Measurements from ENCODE around the gene ATP10D.

ATP10D gene

DNA sequence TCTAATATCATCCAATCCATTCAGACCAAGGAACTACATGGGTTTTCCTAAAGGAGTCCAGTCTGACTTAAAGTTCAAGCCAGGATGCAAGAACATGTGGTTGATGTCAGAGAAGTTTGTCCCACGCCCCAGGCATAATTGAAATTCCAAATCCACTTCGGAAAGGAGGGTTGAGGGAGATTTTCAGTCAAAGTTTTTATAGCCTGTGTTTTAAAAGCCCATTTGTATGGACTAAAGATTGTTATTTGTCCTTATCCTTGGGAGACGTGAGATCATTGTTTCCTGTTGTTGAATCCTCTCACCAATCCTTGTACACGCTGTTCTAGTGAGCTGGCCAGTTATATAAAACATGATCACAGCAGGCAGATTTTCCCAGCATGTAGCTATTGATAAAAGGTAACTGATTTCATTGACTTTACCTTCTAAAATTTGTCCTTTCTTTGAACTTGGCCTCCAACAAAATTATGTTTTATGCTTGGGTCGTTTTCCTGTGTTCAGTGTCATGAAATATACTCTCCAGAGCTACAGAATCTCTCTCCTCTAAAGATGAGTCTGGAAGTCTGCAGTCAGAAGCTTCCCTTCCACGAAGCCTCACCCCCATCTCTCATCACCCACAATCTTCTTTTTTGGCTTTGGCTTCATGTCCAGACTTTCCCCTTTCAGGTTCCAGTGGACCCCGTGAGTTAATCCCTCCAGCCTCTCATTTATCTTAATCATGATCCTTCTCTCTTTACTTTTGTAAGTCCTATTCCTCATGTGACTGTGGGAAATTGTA lies 92.9 kb downstream of the ATP10D start:
- no peak for ATAC-seq (replicated peaks; ENCODE audit: extremely low read depth, poor library complexity, severe bottlenecking)
- H3K4me1 Mint-ChIP-seq: no peaks in the 10 kb centered on the region
- no peak overlapping the region for H3K27ac Mint-ChIP-seq (ENCODE audit: low read depth)
- H3K27me3 Mint-ChIP-seq: no peaks in the 10 kb centered on the region
- peaks cover 6% of the 10 kb centered on the region for H3K36me3 Mint-ChIP-seq (ENCODE audit: insufficient read depth)
- H3K9me3 Mint-ChIP-seq: no peaks in the 10 kb centered on the region
- no peak overlapping the region for H3K4me3 Mint-ChIP-seq
- no peak for DNase-seq (ENCODE audit: low spot score in 2 of 2)

- DNase-seq (ENCODE audit: low spot score in 2 of 2) (no peak), ATAC-seq (replicated peaks; ENCODE audit: extremely low read depth, poor library complexity, severe bottlenecking) (no peak)
- no peaks in the 10 kb centered on the region for H3K27me3 Mint-ChIP-seq
- no peaks in the 10 kb centered on the region for H3K4me1 Mint-ChIP-seq
- H3K4me3 Mint-ChIP-seq: no peak overlapping the region
- no peaks in the 10 kb centered on the region for H3K9me3 Mint-ChIP-seq
- H3K27ac Mint-ChIP-seq (ENCODE audit: low read depth): no peak overlapping the region
- peaks cover 6% of the 10 kb centered on the region for H3K36me3 Mint-ChIP-seq (ENCODE audit: insufficient read depth)
Observed at GRCh38 chr4:47579235-47579634, 94.2 kb downstream of the ATP10D start.

DNA sequence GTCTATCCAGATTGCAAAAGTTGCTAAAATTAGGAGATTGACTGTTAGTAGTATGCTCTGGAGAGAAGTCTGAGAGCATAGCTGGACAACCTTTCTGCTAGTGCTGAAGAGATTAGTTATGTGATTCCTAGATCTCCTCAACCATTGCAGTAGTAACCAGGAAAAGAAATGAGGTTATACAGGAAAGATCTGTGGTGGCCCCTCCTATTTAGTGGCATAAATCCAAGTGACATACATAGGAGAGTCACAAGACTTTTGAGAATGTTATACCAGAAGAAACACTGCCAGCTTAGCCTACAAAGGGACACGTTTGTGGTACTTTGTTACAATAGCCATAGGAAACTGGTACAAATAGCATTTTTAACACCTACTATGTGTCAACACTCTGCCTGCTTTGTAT lies 105.2 kb downstream of the ATP10D start:
- Mint-ChIP-seq H3K27ac (ENCODE audit: low read depth) (no peak overlapping the region), H3K36me3 (ENCODE audit: insufficient read depth) (peaks cover 15% of the 10 kb centered on the region), H3K4me3 (no peak overlapping the region), H3K4me1 (no peaks in the 10 kb centered on the region), H3K27me3 (no peaks in the 10 kb centered on the region), H3K9me3 (no peaks in the 10 kb centered on the region)
- ATAC-seq (replicated peaks; ENCODE audit: extremely low read depth, poor library complexity, severe bottlenecking) (no peak), DNase-seq (ENCODE audit: low spot score in 2 of 2) (no peak)

DNA sequence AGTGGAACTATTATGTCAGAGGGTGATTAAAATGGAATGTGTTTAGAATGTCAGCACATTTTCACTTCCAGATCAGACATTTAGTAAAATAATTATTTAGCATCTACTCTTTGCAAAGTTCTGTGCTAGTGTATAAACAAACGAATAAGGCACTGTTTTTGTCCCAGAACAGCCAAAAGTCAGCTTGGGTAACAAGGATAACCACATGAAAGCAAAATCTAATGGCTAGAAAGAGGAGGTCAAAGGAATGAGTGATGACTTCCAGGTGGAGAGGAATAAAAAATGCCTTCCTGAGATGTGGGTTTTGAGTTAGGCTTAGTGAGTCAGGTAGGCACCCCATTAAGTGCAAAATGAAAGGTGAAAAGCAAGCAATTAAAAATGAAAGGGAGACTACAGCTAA lies 112.6 kb downstream of the ATP10D start:
- Mint-ChIP-seq H3K4me1 (no peaks in the 10 kb centered on the region), H3K9me3 (no peaks in the 10 kb centered on the region), H3K4me3 (no peak overlapping the region), H3K27me3 (no peaks in the 10 kb centered on the region), H3K27ac (ENCODE audit: low read depth) (no peak overlapping the region), H3K36me3 (ENCODE audit: insufficient read depth) (peaks cover 2% of the 10 kb centered on the region)
- DNase-seq (ENCODE audit: low spot score in 2 of 2) (no peak), ATAC-seq (replicated peaks; ENCODE audit: extremely low read depth, poor library complexity, severe bottlenecking) (no peak)

GRCh38 chr4:47598320-47598719 lies 113.2 kb downstream of the ATP10D start:
- Mint-ChIP-seq H3K4me1 (no peaks in the 10 kb centered on the region), H3K9me3 (no peaks in the 10 kb centered on the region), H3K36me3 (ENCODE audit: insufficient read depth) (peaks cover 2% of the 10 kb centered on the region), H3K27me3 (no peaks in the 10 kb centered on the region), H3K4me3 (no peak overlapping the region), H3K27ac (ENCODE audit: low read depth) (no peak overlapping the region)
- ATAC-seq (replicated peaks; ENCODE audit: extremely low read depth, poor library complexity, severe bottlenecking): no peak
- DNase-seq (ENCODE audit: low spot score in 2 of 2): no peak

DNA sequence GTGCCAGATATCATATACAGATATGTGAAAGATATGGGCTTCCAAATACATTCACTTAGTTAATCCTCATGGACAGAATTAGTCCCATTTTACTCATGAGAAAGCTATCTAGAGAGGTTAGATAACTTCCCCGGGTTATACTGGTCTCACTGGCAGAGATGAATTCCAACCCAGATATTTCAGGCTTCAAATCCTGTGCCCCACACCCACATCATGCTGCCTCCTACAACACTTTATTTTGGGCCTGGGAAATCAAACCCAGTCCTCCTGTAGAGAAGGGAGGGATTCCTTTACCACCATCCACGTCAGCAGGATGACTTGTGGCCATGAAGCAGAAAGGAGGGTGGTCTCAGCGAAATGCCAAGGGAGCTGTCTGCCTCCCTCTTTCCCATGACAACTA lies 113.8 kb downstream of the ATP10D start:
- no peak for DNase-seq (ENCODE audit: low spot score in 2 of 2)
- ATAC-seq (replicated peaks; ENCODE audit: extremely low read depth, poor library complexity, severe bottlenecking): no peak
- no peaks in the 10 kb centered on the region for H3K9me3 Mint-ChIP-seq
- no peak overlapping the region for H3K27ac Mint-ChIP-seq (ENCODE audit: low read depth)
- no peaks in the 10 kb centered on the region for H3K27me3 Mint-ChIP-seq
- H3K4me1 Mint-ChIP-seq: no peaks in the 10 kb centered on the region
- no peaks in the 10 kb centered on the region for H3K36me3 Mint-ChIP-seq (ENCODE audit: insufficient read depth)
- H3K4me3 Mint-ChIP-seq: no peak overlapping the region

- no peaks in the 10 kb centered on the region for H3K4me1 Mint-ChIP-seq
- H3K4me3 Mint-ChIP-seq: no peak overlapping the region
- DNase-seq (ENCODE audit: low spot score in 2 of 2) (no peak), ATAC-seq (replicated peaks; ENCODE audit: extremely low read depth, poor library complexity, severe bottlenecking) (no peak)
- H3K9me3 Mint-ChIP-seq: no peaks in the 10 kb centered on the region
- no peak overlapping the region for H3K27ac Mint-ChIP-seq (ENCODE audit: low read depth)
- no peaks in the 10 kb centered on the region for H3K36me3 Mint-ChIP-seq (ENCODE audit: insufficient read depth)
- H3K27me3 Mint-ChIP-seq: no peaks in the 10 kb centered on the region
Observed at GRCh38 chr4:47606482-47606881, 121.4 kb downstream of the ATP10D start.

DNA sequence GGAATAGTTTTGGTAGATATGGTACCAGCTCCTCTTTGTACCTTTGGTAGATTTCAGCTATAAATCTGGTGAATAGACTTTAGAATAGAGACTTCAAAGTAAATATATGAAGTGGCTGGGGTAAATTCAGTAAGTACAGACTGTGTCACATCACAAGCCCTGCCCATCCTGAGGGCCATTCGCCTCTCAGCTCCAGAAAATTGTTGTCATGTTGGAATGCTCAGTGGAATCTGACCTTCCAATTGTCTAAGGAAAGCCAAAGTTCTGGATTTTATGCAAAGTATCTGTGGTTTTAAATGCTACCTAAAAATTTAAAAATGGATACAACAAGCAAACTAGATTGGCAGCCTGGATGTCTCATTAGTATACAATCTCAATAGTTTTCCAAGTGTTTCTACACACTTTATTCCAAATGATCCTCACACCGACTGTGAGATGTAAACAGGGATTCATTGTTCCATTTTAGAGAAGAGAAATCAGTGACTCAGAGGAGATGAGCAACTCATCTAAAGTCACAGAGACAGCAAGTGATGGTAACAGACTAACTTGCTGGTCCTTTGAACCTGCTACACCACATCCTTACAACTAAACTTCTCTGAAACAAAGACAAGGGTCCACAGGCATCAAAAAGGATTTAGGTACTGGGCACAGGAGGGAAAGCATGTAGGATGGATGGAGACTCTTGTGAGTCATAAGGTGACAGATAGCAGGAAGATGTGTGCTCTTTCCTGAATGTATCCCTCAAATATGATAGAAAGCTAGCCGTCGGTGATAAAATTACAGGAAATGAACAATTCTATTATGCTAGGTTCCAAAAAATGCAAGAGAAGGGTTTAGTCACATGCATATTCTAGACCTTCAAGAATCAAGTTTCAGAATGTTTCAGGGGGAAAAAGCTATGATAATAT lies 127.3 kb downstream of the ATP10D start:
- H3K4me3 Mint-ChIP-seq: no peak overlapping the region
- no peaks in the 10 kb centered on the region for H3K9me3 Mint-ChIP-seq
- no peaks in the 10 kb centered on the region for H3K4me1 Mint-ChIP-seq
- H3K36me3 Mint-ChIP-seq (ENCODE audit: insufficient read depth): no peaks in the 10 kb centered on the region
- no peak overlapping the region for H3K27ac Mint-ChIP-seq (ENCODE audit: low read depth)
- DNase-seq (ENCODE audit: low spot score in 2 of 2): no peak
- H3K27me3 Mint-ChIP-seq: peaks cover 10% of the 10 kb centered on the region
- ATAC-seq (replicated peaks; ENCODE audit: extremely low read depth, poor library complexity, severe bottlenecking): no peak

DNA sequence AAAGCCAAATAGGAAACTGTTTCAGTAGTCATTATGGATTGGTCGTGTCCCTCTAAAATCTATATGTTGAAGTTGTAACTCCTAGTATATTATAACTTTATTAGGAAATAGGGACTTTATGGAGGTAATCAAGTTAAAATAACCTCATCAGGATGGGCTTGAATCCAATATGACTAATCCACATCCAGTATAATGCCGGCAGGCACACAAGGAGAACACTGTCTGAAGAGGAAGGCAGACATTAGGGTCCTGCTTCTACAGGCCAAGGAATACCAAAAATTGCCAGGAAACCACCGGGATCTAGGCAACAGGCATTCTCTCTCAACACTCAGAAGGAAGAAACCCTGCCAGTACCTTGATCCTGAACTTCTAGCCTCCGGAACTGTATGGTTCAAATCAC lies 130.3 kb downstream of the ATP10D start:
- peaks cover 10% of the 10 kb centered on the region for H3K27me3 Mint-ChIP-seq
- no peak overlapping the region for H3K4me3 Mint-ChIP-seq
- DNase-seq (ENCODE audit: low spot score in 2 of 2): no peak
- H3K36me3 Mint-ChIP-seq (ENCODE audit: insufficient read depth): no peaks in the 10 kb centered on the region
- no peaks in the 10 kb centered on the region for H3K9me3 Mint-ChIP-seq
- H3K4me1 Mint-ChIP-seq: no peaks in the 10 kb centered on the region
- no peak overlapping the region for H3K27ac Mint-ChIP-seq (ENCODE audit: low read depth)
- no peak for ATAC-seq (replicated peaks; ENCODE audit: extremely low read depth, poor library complexity, severe bottlenecking)

DNA sequence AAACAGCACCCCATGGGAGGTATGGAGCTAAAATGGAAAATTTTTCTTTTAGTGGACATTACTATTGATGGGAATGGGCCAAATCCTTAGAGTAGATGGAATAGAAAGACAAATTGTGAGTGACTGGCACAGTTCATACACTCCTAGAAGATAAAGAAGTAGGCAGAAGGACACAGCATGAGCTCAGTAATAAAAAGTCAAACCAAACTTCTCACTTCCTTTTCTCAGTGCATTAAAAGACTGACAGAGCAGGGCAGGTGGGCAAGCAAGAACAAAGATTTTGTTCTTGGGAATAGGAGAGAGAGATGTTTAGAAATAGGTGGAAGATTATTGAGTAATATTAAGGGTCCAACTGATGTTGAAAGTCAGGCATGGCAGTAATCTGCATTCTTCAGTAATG lies 132.5 kb downstream of the ATP10D start:
- Mint-ChIP-seq H3K4me1 (no peaks in the 10 kb centered on the region), H3K9me3 (no peaks in the 10 kb centered on the region), H3K4me3 (no peak overlapping the region), H3K27ac (ENCODE audit: low read depth) (no peak overlapping the region), H3K36me3 (ENCODE audit: insufficient read depth) (no peaks in the 10 kb centered on the region), H3K27me3 (peaks cover 6% of the 10 kb centered on the region)
- ATAC-seq (replicated peaks; ENCODE audit: extremely low read depth, poor library complexity, severe bottlenecking) (no peak), DNase-seq (ENCODE audit: low spot score in 2 of 2) (no peak)

DNA sequence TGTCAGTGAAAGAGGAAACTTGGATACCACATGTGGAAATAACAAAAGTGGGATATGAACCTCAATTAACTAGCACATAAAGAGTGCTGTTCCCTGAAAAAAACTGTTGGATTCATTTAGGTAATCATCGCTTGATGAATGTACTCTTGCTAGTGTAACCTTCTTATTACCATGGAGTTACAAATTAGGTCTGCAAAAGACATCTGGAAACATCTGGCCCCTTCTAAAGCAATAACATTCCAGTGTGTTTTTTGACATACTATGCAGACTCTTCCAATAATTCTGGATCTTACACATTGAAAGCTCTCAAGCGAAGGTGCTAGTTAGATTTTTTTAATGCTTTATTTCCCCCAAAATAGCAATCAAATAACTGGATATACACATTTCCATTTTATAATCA lies 134.6 kb downstream of the ATP10D start:
- Mint-ChIP-seq H3K9me3 (no peaks in the 10 kb centered on the region), H3K4me3 (no peak overlapping the region), H3K27me3 (no peaks in the 10 kb centered on the region), H3K27ac (ENCODE audit: low read depth) (no peak overlapping the region), H3K4me1 (no peaks in the 10 kb centered on the region), H3K36me3 (ENCODE audit: insufficient read depth) (no peaks in the 10 kb centered on the region)
- ATAC-seq (replicated peaks; ENCODE audit: extremely low read depth, poor library complexity, severe bottlenecking) (no peak), DNase-seq (ENCODE audit: low spot score in 2 of 2) (no peak)

DNA sequence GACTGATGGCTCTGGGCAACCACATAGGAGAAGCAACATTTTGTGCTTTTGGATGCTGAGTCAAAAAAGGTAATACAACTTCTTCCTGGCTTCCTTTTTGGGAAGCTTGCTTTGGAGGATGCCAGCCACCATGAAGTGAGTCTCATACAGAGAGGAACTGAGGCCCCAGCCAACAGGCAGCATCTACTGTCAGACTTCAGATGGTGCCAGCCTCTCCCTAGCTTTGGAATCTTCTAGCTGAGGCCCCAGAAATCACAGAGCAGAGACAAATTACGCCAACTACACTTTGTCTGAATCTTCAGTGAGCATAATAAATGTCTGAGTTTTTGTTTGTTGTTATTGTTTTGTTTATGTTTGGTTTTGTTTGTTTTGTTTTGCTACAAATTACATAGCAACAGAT lies 136.1 kb downstream of the ATP10D start:
- no peak for DNase-seq (ENCODE audit: low spot score in 2 of 2)
- H3K9me3 Mint-ChIP-seq: no peaks in the 10 kb centered on the region
- H3K36me3 Mint-ChIP-seq (ENCODE audit: insufficient read depth): no peaks in the 10 kb centered on the region
- H3K27me3 Mint-ChIP-seq: no peaks in the 10 kb centered on the region
- no peaks in the 10 kb centered on the region for H3K4me1 Mint-ChIP-seq
- H3K27ac Mint-ChIP-seq (ENCODE audit: low read depth): no peak overlapping the region
- H3K4me3 Mint-ChIP-seq: no peak overlapping the region
- ATAC-seq (replicated peaks; ENCODE audit: extremely low read depth, poor library complexity, severe bottlenecking): no peak

- H3K27ac Mint-ChIP-seq (ENCODE audit: low read depth): no peak overlapping the region
- H3K36me3 Mint-ChIP-seq (ENCODE audit: insufficient read depth): no peaks in the 10 kb centered on the region
- H3K27me3 Mint-ChIP-seq: no peaks in the 10 kb centered on the region
- DNase-seq (ENCODE audit: low spot score in 2 of 2) (no peak), ATAC-seq (replicated peaks; ENCODE audit: extremely low read depth, poor library complexity, severe bottlenecking) (no peak)
- H3K4me1 Mint-ChIP-seq: no peaks in the 10 kb centered on the region
- H3K9me3 Mint-ChIP-seq: no peaks in the 10 kb centered on the region
- H3K4me3 Mint-ChIP-seq: no peak overlapping the region
Observed at GRCh38 chr4:47624031-47624441, 139.0 kb downstream of the ATP10D start.

All from central memory CD8-positive, alpha-beta T cell (primary cell).